GM10266 (cell line): ENCODE data around the gene PRKCH.

Experiments
- DNase-seq: peaks from one replicate; pipeline ENCODE4 v3.0.0; 2012; ENCODE audit errors: extremely low spot score
- CTCF ChIP-seq: IDR thresholded peaks from 2 replicates; pipeline ENCODE4 v1.5.1; 2012; ENCODE audit warnings: mild to moderate bottlenecking, low read depth; ENCODE audit not compliant: control insufficient read depth, insufficient read depth; ENCODE audit errors: missing control alignments

Gene PRKCH

GRCh38 chr14:61419201-61419600 is 97.8 kb downstream of the PRKCH start:
- no peak for TF ChIP-seq CTCF
- no peak for DNase-seq

- no peak for TF ChIP-seq CTCF
- no peak for DNase-seq
These were observed 98.9 kb downstream of the PRKCH start for GRCh38 chr14:61420326-61420725.

GRCh38 chr14:61421212-61421923 is 100.0 kb downstream of the PRKCH start:
- DNase-seq: no peak
- no peak for TF ChIP-seq CTCF

- no peak for TF ChIP-seq CTCF
- DNase-seq: no peak
These were observed 104.7 kb downstream of the PRKCH start for GRCh38 chr14:61426048-61426447.

- DNase-seq: no peak
- no peak for TF ChIP-seq CTCF
These were observed 106.9 kb downstream of the PRKCH start for GRCh38 chr14:61428261-61428660.

- DNase-seq: no peak
- no peak for TF ChIP-seq CTCF
These were observed 107.9 kb downstream of the PRKCH start for GRCh38 chr14:61429316-61429715.

GRCh38 chr14:61430066-61430757 is 108.8 kb downstream of the PRKCH start:
- DNase-seq: no peak

More at GRCh38 chr14:61430066-61430757, 108.8 kb downstream of the PRKCH start:
- no peak for TF ChIP-seq CTCF
